LHCN-M2 (cell line): ENCODE measurements around the gene DMRT1. TPM values are rescaled to one million over a fixed set of nuclear protein-coding genes. Genes with fewer than 3 reads are reported as not detected.
"Not testable (repeated sequence)": the region's sequence is repeated elsewhere in the genome, so short reads cannot be mapped to it uniquely, and the experiment has no call there.

ENCODE experiments used
- DNase-seq: peaks from one replicate; pipeline ENCODE4 v3.0.0-alpha.2; 2012; ENCODE audit warnings: low read depth
- total RNA-seq: library from RNA; depleted of rRNA; stranded (reverse); fragments of >200 nt; gene quantifications from 2 replicates; pipeline ENCODE4 v1.2.3, GENCODE V29; 2014

DMRT1 gene
- total RNA-seq, 1 experiment from 2014 or later = not detected

- no peak for DNase-seq
Measured at GRCh38 chr9:859251-859650, 17.8 kb downstream of the DMRT1 start.

- no peak for DNase-seq
Measured at GRCh38 chr9:860706-861105, 19.2 kb downstream of the DMRT1 start.

GRCh38 chr9:861525-861924, 20.0 kb downstream of the DMRT1 start:
- not testable (repeated sequence) for DNase-seq

- no peak for DNase-seq
Measured at GRCh38 chr9:875119-875962, 33.8 kb downstream of the DMRT1 start.

- DNase-seq = no peak
Measured at GRCh38 chr9:876425-876824, 34.9 kb downstream of the DMRT1 start.

- DNase-seq = no peak
Measured at GRCh38 chr9:878239-878638, 36.7 kb downstream of the DMRT1 start.

GRCh38 chr9:880725-881124, 39.2 kb downstream of the DMRT1 start:
- no peak for DNase-seq

GRCh38 chr9:882416-882924, 41.0 kb downstream of the DMRT1 start:
- DNase-seq = no peak

GRCh38 chr9:883011-883410, 41.5 kb downstream of the DMRT1 start:
- no peak for DNase-seq

GRCh38 chr9:886886-887285, 45.4 kb downstream of the DMRT1 start:
- no peak for DNase-seq

- DNase-seq = peak; percentile 3
Measured at GRCh38 chr9:892123-892522, 50.6 kb downstream of the DMRT1 start.

GRCh38 chr9:893115-893514, 51.6 kb downstream of the DMRT1 start:
- DNase-seq = no peak

GRCh38 chr9:893843-894420, 52.4 kb downstream of the DMRT1 start:
- DNase-seq = peak; percentile 52

- no peak for DNase-seq
Measured at GRCh38 chr9:899440-900184, 58.1 kb downstream of the DMRT1 start.

- no peak for DNase-seq
Measured at GRCh38 chr9:903886-904285, 62.4 kb downstream of the DMRT1 start.

GRCh38 chr9:905906-906305, 64.4 kb downstream of the DMRT1 start:
- DNase-seq = no peak

GRCh38 chr9:908536-909205, 67.2 kb downstream of the DMRT1 start:
- no peak for DNase-seq

- no peak for DNase-seq
Measured at GRCh38 chr9:911005-911404, 69.5 kb downstream of the DMRT1 start.

- DNase-seq = no peak
Measured at GRCh38 chr9:912776-913175, 71.3 kb downstream of the DMRT1 start.

GRCh38 chr9:913526-913925, 72.0 kb downstream of the DMRT1 start:
- not testable (repeated sequence) for DNase-seq

GRCh38 chr9:917730-918129, 76.2 kb downstream of the DMRT1 start:
- DNase-seq = no peak

- DNase-seq = no peak
Measured at GRCh38 chr9:920927-921326, 79.4 kb downstream of the DMRT1 start.
